ENCODE data around the gene PPP3CA. TPM values are rescaled to one million over a fixed set of nuclear protein-coding genes. Genes with fewer than 3 reads are reported as not detected.

The PPP3CA gene
- total RNA-seq, 1 donor from 2014 or later = 38.4 TPM

- no peak for DNase-seq (ENCODE audit: low spot score)
- peaks cover 15% of the 10 kb centered on the region for H3K4me1 ChIP-seq
- no peak overlapping the region for H3K27ac Mint-ChIP-seq
- H3K4me2 ChIP-seq = no peak overlapping the region
- no peaks in the 10 kb centered on the region for H3K27me3 ChIP-seq
- H3K4me1 Mint-ChIP-seq = peaks cover 6% of the 10 kb centered on the region
- H3K9me3 ChIP-seq (ENCODE audit: low read depth) = no peaks in the 10 kb centered on the region
- H3F3A ChIP-seq (ENCODE audit: low read depth) = no peaks in the 10 kb centered on the region
- no peak overlapping the region for H3K9ac ChIP-seq
- H2AFZ ChIP-seq (replicated peaks) = no peak overlapping the region
- TF ChIP-seq EZH2phosphoT487 (IDR thresholded peaks at IDR 0.05) (no peak), CTCF (IDR thresholded peaks at IDR 0.05) (no peak), EZH2 (IDR thresholded peaks at IDR 0.05) (no peak)
- H3K4me3 ChIP-seq = no peak overlapping the region
- H3K27me3 Mint-ChIP-seq (ENCODE audit: insufficient read depth, low read depth) = no peaks in the 10 kb centered on the region
- no peak overlapping the region for H3K27ac ChIP-seq
- H3K9me3 Mint-ChIP-seq = no peaks in the 10 kb centered on the region
- H4K20me1 ChIP-seq (ENCODE audit: low read depth) = no peaks in the 10 kb centered on the region
- H3K36me3 ChIP-seq = no peaks in the 10 kb centered on the region
- H3K4me3 Mint-ChIP-seq = no peak overlapping the region
- H3K79me2 ChIP-seq (ENCODE audit: low read depth) = no peaks in the 10 kb centered on the region
- no peaks in the 10 kb centered on the region for H3K36me3 Mint-ChIP-seq
Observed at GRCh38 chr4:101141855-101142254, 205.5 kb downstream of the PPP3CA start.

- no peaks in the 10 kb centered on the region for H3K9me3 Mint-ChIP-seq
- Histone ChIP-seq H3F3A (ENCODE audit: low read depth) (no peaks in the 10 kb centered on the region), H3K27me3 (no peaks in the 10 kb centered on the region), H3K4me3 (no peak overlapping the region), H3K9ac (no peak overlapping the region), H3K36me3 (no peaks in the 10 kb centered on the region), H2AFZ (replicated peaks) (no peak overlapping the region), H3K79me2 (ENCODE audit: low read depth) (no peaks in the 10 kb centered on the region), H3K9me3 (ENCODE audit: low read depth) (no peaks in the 10 kb centered on the region), H4K20me1 (ENCODE audit: low read depth) (no peaks in the 10 kb centered on the region), H3K27ac (no peak overlapping the region), H3K4me1 (peaks cover 15% of the 10 kb centered on the region), H3K4me2 (no peak overlapping the region)
- H3K4me3 Mint-ChIP-seq = no peak overlapping the region
- H3K27ac Mint-ChIP-seq = no peak overlapping the region
- TF ChIP-seq CTCF (IDR thresholded peaks at IDR 0.05) (no peak), EZH2 (IDR thresholded peaks at IDR 0.05) (no peak), EZH2phosphoT487 (IDR thresholded peaks at IDR 0.05) (no peak)
- no peaks in the 10 kb centered on the region for H3K27me3 Mint-ChIP-seq (ENCODE audit: insufficient read depth, low read depth)
- H3K4me1 Mint-ChIP-seq = peaks cover 6% of the 10 kb centered on the region
- DNase-seq (ENCODE audit: low spot score) = no peak
- no peaks in the 10 kb centered on the region for H3K36me3 Mint-ChIP-seq
Observed at GRCh38 chr4:101141230-101141629, 206.1 kb downstream of the PPP3CA start.

- Histone ChIP-seq H3K4me2 (no peak overlapping the region), H3K27ac (no peak overlapping the region), H3K4me3 (no peak overlapping the region), H3K36me3 (no peaks in the 10 kb centered on the region), H3K79me2 (ENCODE audit: low read depth) (no peaks in the 10 kb centered on the region), H3K27me3 (no peaks in the 10 kb centered on the region), H2AFZ (replicated peaks) (no peak overlapping the region), H4K20me1 (ENCODE audit: low read depth) (no peaks in the 10 kb centered on the region), H3K4me1 (peaks cover 15% of the 10 kb centered on the region), H3F3A (ENCODE audit: low read depth) (no peaks in the 10 kb centered on the region), H3K9ac (no peak overlapping the region), H3K9me3 (ENCODE audit: low read depth) (no peaks in the 10 kb centered on the region)
- no peaks in the 10 kb centered on the region for H3K9me3 Mint-ChIP-seq
- TF ChIP-seq EZH2phosphoT487 (IDR thresholded peaks at IDR 0.05) = no peak
- no peak for TF ChIP-seq CTCF (IDR thresholded peaks at IDR 0.05)
- TF ChIP-seq EZH2 (IDR thresholded peaks at IDR 0.05) = no peak
- no peak for DNase-seq (ENCODE audit: low spot score)
- H3K27ac Mint-ChIP-seq = no peak overlapping the region
- no peaks in the 10 kb centered on the region for H3K36me3 Mint-ChIP-seq
- peaks cover 6% of the 10 kb centered on the region for H3K4me1 Mint-ChIP-seq
- no peaks in the 10 kb centered on the region for H3K27me3 Mint-ChIP-seq (ENCODE audit: insufficient read depth, low read depth)
- no peak overlapping the region for H3K4me3 Mint-ChIP-seq
Observed at GRCh38 chr4:101140228-101140627, 207.1 kb downstream of the PPP3CA start.

Measured in neural progenitor cell (in vitro differentiated cells).